ENCODE results near the gene GADL1.

GADL1 gene

GRCh38 chr3:30688776-30689641 lies 205.5 kb downstream of the GADL1 start:
- no peak for DNase-seq (ENCODE audit: low spot score)
- in situ Hi-C loops (cut with MboI; ENCODE audit: low pct_unique_long_range_greater_than_20kb, low sequenced_read_pairs, unreplicated experiment) = loop anchor here (25.0 kb wide), 2 partner anchors 477 to 652 kb away; no protein-coding TSS in a partner anchor
- TF ChIP-seq CTCF (IDR thresholded peaks at IDR 0.05; ENCODE audit: extremely low read depth, insufficient read depth, missing control alignments) = no peak

- no peak for DNase-seq (ENCODE audit: low spot score)
- no peak for TF ChIP-seq CTCF (IDR thresholded peaks at IDR 0.05; ENCODE audit: extremely low read depth, insufficient read depth, missing control alignments)
- in situ Hi-C loops (cut with MboI; ENCODE audit: low pct_unique_long_range_greater_than_20kb, low sequenced_read_pairs, unreplicated experiment) = loop anchor here (25.0 kb wide), 2 partner anchors 476 to 651 kb away; no protein-coding TSS in a partner anchor
Observed at GRCh38 chr3:30687930-30688570, 206.4 kb downstream of the GADL1 start.

- DNase-seq (ENCODE audit: low spot score) = no peak
- TF ChIP-seq CTCF (IDR thresholded peaks at IDR 0.05; ENCODE audit: extremely low read depth, insufficient read depth, missing control alignments) = no peak
- in situ Hi-C loops (cut with MboI; ENCODE audit: low pct_unique_long_range_greater_than_20kb, low sequenced_read_pairs, unreplicated experiment) = loop anchor here (25.0 kb wide), 2 partner anchors 474 to 649 kb away; no protein-coding TSS in a partner anchor
Observed at GRCh38 chr3:30686799-30687198, 207.7 kb downstream of the GADL1 start.

GRCh38 chr3:30686176-30686575 lies 208.3 kb downstream of the GADL1 start:
- TF ChIP-seq CTCF (IDR thresholded peaks at IDR 0.05; ENCODE audit: extremely low read depth, insufficient read depth, missing control alignments) = no peak
- no peak for DNase-seq (ENCODE audit: low spot score)
- in situ Hi-C loops (cut with MboI; ENCODE audit: low pct_unique_long_range_greater_than_20kb, low sequenced_read_pairs, unreplicated experiment) = loop anchor here (25.0 kb wide), 2 partner anchors 474 to 649 kb away; no protein-coding TSS in a partner anchor

GRCh38 chr3:30685267-30685667 lies 209.2 kb downstream of the GADL1 start:
- no peak for DNase-seq (ENCODE audit: low spot score)
- in situ Hi-C loops (cut with MboI; ENCODE audit: low pct_unique_long_range_greater_than_20kb, low sequenced_read_pairs, unreplicated experiment) = loop anchor here (25.0 kb wide), 2 partner anchors 473 to 648 kb away; no protein-coding TSS in a partner anchor
- no peak for TF ChIP-seq CTCF (IDR thresholded peaks at IDR 0.05; ENCODE audit: extremely low read depth, insufficient read depth, missing control alignments)

GRCh38 chr3:30684356-30684755 lies 210.1 kb downstream of the GADL1 start:
- in situ Hi-C loops (cut with MboI; ENCODE audit: low pct_unique_long_range_greater_than_20kb, low sequenced_read_pairs, unreplicated experiment) = loop anchor here (25.0 kb wide), 2 partner anchors 472 to 647 kb away; no protein-coding TSS in a partner anchor
- TF ChIP-seq CTCF (IDR thresholded peaks at IDR 0.05; ENCODE audit: extremely low read depth, insufficient read depth, missing control alignments) = no peak
- no peak for DNase-seq (ENCODE audit: low spot score)
